ENCODE data around the gene PRR35. TPM values are rescaled to one million over a fixed set of nuclear protein-coding genes. Genes with fewer than 3 reads are reported as not detected.

PRR35 gene
- total RNA-seq, 2 experiments from 2014 or later: not detected

DNA sequence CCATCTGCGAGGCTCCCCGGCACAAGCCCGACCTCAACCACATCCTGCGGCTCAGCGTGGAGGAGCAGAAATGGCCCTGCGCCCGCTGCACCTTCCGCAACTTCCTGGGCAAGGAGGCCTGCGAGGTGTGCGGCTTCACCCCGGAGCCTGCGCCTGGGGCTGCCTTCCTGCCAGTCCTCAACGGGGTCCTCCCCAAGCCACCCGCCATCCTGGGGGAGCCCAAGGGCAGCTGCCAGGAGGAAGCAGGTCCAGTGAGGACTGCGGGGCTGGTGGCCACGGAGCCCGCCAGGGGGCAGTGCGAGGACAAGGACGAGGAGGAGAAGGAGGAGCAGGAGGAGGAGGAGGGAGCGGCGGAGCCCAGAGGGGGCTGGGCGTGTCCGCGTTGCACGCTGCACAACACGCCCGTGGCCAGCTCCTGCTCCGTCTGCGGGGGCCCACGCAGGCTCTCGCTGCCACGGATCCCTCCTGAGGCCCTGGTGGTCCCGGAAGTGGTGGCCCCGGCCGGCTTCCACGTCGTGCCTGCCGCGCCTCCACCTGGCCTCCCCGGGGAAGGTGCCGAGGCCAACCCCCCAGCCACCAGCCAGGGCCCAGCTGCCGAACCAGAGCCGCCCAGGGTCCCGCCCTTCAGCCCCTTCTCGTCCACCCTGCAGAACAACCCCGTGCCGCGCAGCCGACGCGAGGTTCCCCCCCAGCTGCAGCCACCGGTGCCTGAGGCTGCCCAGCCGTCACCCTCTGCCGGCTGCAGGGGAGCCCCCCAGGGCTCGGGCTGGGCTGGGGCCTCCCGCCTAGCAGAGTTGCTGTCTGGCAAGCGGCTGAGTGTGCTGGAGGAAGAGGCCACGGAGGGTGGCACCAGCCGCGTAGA, 13.1 kb upstream of the PRR35 start:
- ChIA-PET POLR2A (no interaction called here), CTCF (no interaction called here)
- Histone ChIP-seq H3K4me3 (ENCODE audit: low read length) (no peak overlapping the region), H3K9me3 (ENCODE audit: control insufficient read depth in 1 of 2, insufficient read depth in 1 of 2, low read length in 2 of 2) (peaks cover 0 to 6% of the 10 kb centered on the region in 2 experiments), H3K4me1 (ENCODE audit: insufficient read depth, low read length) (peaks cover 17% of the 10 kb centered on the region), H3K36me3 (ENCODE audit: insufficient read depth, low read length) (peaks cover 12% of the 10 kb centered on the region), H3K27ac (ENCODE audit: low read depth in 1 of 2, low read length in 2 of 2) (no peak overlapping the region), H3K27me3 (ENCODE audit: control insufficient read depth in 1 of 2, insufficient read depth in 2 of 2, low read length in 2 of 2) (no peaks in the 10 kb centered on the region)
- no peaks in the 10 kb centered on the region for H3K27me3 Mint-ChIP-seq
- ATAC-seq (ENCODE audit: poor library complexity): peak; percentile 76
- intact Hi-C loops (cut with DNase I, micrococcal nuclease): no loop called here
- H3K36me3 Mint-ChIP-seq (ENCODE audit: low read depth): no peaks in the 10 kb centered on the region
- H3K27ac Mint-ChIP-seq: no peak overlapping the region
- H3K9me3 Mint-ChIP-seq: no peaks in the 10 kb centered on the region
- DNase-seq: peak in 12 of 14 experiments; percentile 21 to 78 (median 52)
- no peak for TF ChIP-seq CTCF (IDR thresholded peaks at IDR 0.05)
- no peaks in the 10 kb centered on the region for H3K4me1 Mint-ChIP-seq (ENCODE audit: low read depth)
- H3K4me3 Mint-ChIP-seq: no peak overlapping the region

- H3K4me3 Mint-ChIP-seq: no peak overlapping the region
- Histone ChIP-seq H3K4me1 (ENCODE audit: insufficient read depth, low read length) (peaks cover 17% of the 10 kb centered on the region), H3K9me3 (ENCODE audit: control insufficient read depth in 1 of 2, insufficient read depth in 1 of 2, low read length in 2 of 2) (peaks cover 0 to 6% of the 10 kb centered on the region in 2 experiments), H3K27me3 (ENCODE audit: control insufficient read depth in 1 of 2, insufficient read depth in 2 of 2, low read length in 2 of 2) (no peaks in the 10 kb centered on the region), H3K36me3 (ENCODE audit: insufficient read depth, low read length) (peaks cover 19% of the 10 kb centered on the region), H3K4me3 (ENCODE audit: low read length) (no peak overlapping the region), H3K27ac (ENCODE audit: low read depth in 1 of 2, low read length in 2 of 2) (no peak overlapping the region)
- no peak overlapping the region for H3K27ac Mint-ChIP-seq
- DNase-seq (no peak), ATAC-seq (ENCODE audit: poor library complexity) (no peak)
- H3K27me3 Mint-ChIP-seq: no peaks in the 10 kb centered on the region
- TF ChIP-seq CTCF (IDR thresholded peaks at IDR 0.05): no peak
- H3K36me3 Mint-ChIP-seq (ENCODE audit: low read depth): no peaks in the 10 kb centered on the region
- ChIA-PET POLR2A (no interaction called here), CTCF (no interaction called here)
- H3K4me1 Mint-ChIP-seq (ENCODE audit: low read depth): no peaks in the 10 kb centered on the region
- intact Hi-C loops (cut with DNase I, micrococcal nuclease): no loop called here
- H3K9me3 Mint-ChIP-seq: no peaks in the 10 kb centered on the region
These were observed 11.6 kb upstream of the PRR35 start for GRCh38 chr16:548586-548985.

GRCh38 chr16:549544-550263, 10.5 kb upstream of the PRR35 start:
- POLR2A ChIA-PET: no interaction called here
- Mint-ChIP-seq H3K36me3 (ENCODE audit: low read depth) (no peaks in the 10 kb centered on the region), H3K9me3 (no peaks in the 10 kb centered on the region), H3K4me3 (no peak overlapping the region), H3K27me3 (no peaks in the 10 kb centered on the region), H3K27ac (no peak overlapping the region), H3K4me1 (ENCODE audit: low read depth) (no peaks in the 10 kb centered on the region)
- CTCF ChIA-PET: no interaction called here
- peaks cover 20% of the 10 kb centered on the region for H3K36me3 ChIP-seq (ENCODE audit: insufficient read depth, low read length)
- no peaks in the 10 kb centered on the region for H3K9me3 ChIP-seq (ENCODE audit: control insufficient read depth in 1 of 2, insufficient read depth in 1 of 2, low read length in 2 of 2)
- no peaks in the 10 kb centered on the region for H3K27me3 ChIP-seq (ENCODE audit: control insufficient read depth in 1 of 2, insufficient read depth in 2 of 2, low read length in 2 of 2)
- no peak overlapping the region for H3K27ac ChIP-seq (ENCODE audit: low read depth in 1 of 2, low read length in 2 of 2)
- no peak for DNase-seq
- H3K4me1 ChIP-seq (ENCODE audit: insufficient read depth, low read length): peaks cover 17% of the 10 kb centered on the region
- no peak for ATAC-seq (ENCODE audit: poor library complexity)
- TF ChIP-seq CTCF (IDR thresholded peaks at IDR 0.05): no peak
- H3K4me3 ChIP-seq (ENCODE audit: low read length): no peak overlapping the region
- intact Hi-C loops (cut with DNase I, micrococcal nuclease): no loop called here

All from CD4-positive, alpha-beta T cell (primary cell).